ENCODE results near the gene ARHGAP28. TPM values are rescaled to one million over a fixed set of nuclear protein-coding genes. Genes with fewer than 3 reads are reported as not detected.

The ARHGAP28 gene
- polyA plus RNA-seq, 1 donor from 2014 or later: 9.8 TPM

GRCh38 chr18:6881034-6881820 lies 151.7 kb downstream of the ARHGAP28 start:
- no peaks in the 10 kb centered on the region for H3K36me3 ChIP-seq (ENCODE audit: insufficient read depth, low read length)
- H4K20me1 ChIP-seq (ENCODE audit: insufficient read depth): no peaks in the 10 kb centered on the region
- H2AFZ ChIP-seq (ENCODE audit: low read depth, low read length): no peak overlapping the region
- H3K9ac ChIP-seq (ENCODE audit: low read length): no peak overlapping the region
- H3K9me2 ChIP-seq (ENCODE audit: insufficient read depth, low read length): no peaks in the 10 kb centered on the region
- H3K4me2 ChIP-seq (ENCODE audit: low read length): no peak overlapping the region
- no peak overlapping the region for H3K27ac ChIP-seq (ENCODE audit: low read length)
- H3K9me3 ChIP-seq (ENCODE audit: low read length): no peaks in the 10 kb centered on the region
- no peaks in the 10 kb centered on the region for H3F3A ChIP-seq (ENCODE audit: insufficient read depth, low read length, poor library complexity, severe bottlenecking)
- H3K4me3 ChIP-seq (ENCODE audit: low read length): no peak overlapping the region
- H3K27me3 ChIP-seq (ENCODE audit: insufficient read depth, low read depth, low read length): no peaks in the 10 kb centered on the region
- H3K79me2 ChIP-seq (replicated peaks; ENCODE audit: insufficient read depth, low read length): no peaks in the 10 kb centered on the region
- TF ChIP-seq TAF1 (IDR thresholded peaks at IDR 0.05; ENCODE audit: low read depth) (no peak), SMC3 (conservative IDR thresholded peaks at IDR 0.05; ENCODE audit: poor library complexity) (no peak), RAD21 (conservative IDR thresholded peaks at IDR 0.05) (no peak), REST (IDR thresholded peaks at IDR 0.05; ENCODE audit: borderline replicate concordance) (no peak), POLR2AphosphoS5 (IDR thresholded peaks at IDR 0.05) (no peak), CTCF (IDR thresholded peaks at IDR 0.05; ENCODE audit: poor library complexity, severe bottlenecking) (no peak), EZH2 (IDR thresholded peaks at IDR 0.05; ENCODE audit: borderline replicate concordance, insufficient read depth, low read length, poor library complexity, severe bottlenecking) (no peak), EP300 (conservative IDR thresholded peaks at IDR 0.05; ENCODE audit: poor library complexity, severe bottlenecking) (no peak), MXI1 (conservative IDR thresholded peaks at IDR 0.05; ENCODE audit: poor library complexity, severe bottlenecking) (no peak)

GRCh38 chr18:6882401-6882800 lies 152.9 kb downstream of the ARHGAP28 start:
- H3K9me3 ChIP-seq (ENCODE audit: low read length): no peaks in the 10 kb centered on the region
- peak overlapping the region; percentile 0 for H3K4me3 ChIP-seq (ENCODE audit: low read length)
- no peaks in the 10 kb centered on the region for H3K79me2 ChIP-seq (replicated peaks; ENCODE audit: insufficient read depth, low read length)
- H3K4me2 ChIP-seq (ENCODE audit: low read length): no peak overlapping the region
- H4K20me1 ChIP-seq (ENCODE audit: insufficient read depth): no peaks in the 10 kb centered on the region
- no peaks in the 10 kb centered on the region for H3K9me2 ChIP-seq (ENCODE audit: insufficient read depth, low read length)
- no peaks in the 10 kb centered on the region for H3K36me3 ChIP-seq (ENCODE audit: insufficient read depth, low read length)
- no peak overlapping the region for H2AFZ ChIP-seq (ENCODE audit: low read depth, low read length)
- no peak for TF ChIP-seq MXI1 (conservative IDR thresholded peaks at IDR 0.05; ENCODE audit: poor library complexity, severe bottlenecking)
- no peak for TF ChIP-seq CTCF (IDR thresholded peaks at IDR 0.05; ENCODE audit: poor library complexity, severe bottlenecking)
- no peak for TF ChIP-seq REST (IDR thresholded peaks at IDR 0.05; ENCODE audit: borderline replicate concordance)
- no peak for TF ChIP-seq SMC3 (conservative IDR thresholded peaks at IDR 0.05; ENCODE audit: poor library complexity)
- TF ChIP-seq POLR2AphosphoS5 (IDR thresholded peaks at IDR 0.05): no peak
- TF ChIP-seq RAD21 (conservative IDR thresholded peaks at IDR 0.05): no peak
- no peak for TF ChIP-seq EZH2 (IDR thresholded peaks at IDR 0.05; ENCODE audit: borderline replicate concordance, insufficient read depth, low read length, poor library complexity, severe bottlenecking)
- TF ChIP-seq EP300 (conservative IDR thresholded peaks at IDR 0.05; ENCODE audit: poor library complexity, severe bottlenecking): no peak
- no peak for TF ChIP-seq TAF1 (IDR thresholded peaks at IDR 0.05; ENCODE audit: low read depth)
- no peaks in the 10 kb centered on the region for H3K27me3 ChIP-seq (ENCODE audit: insufficient read depth, low read depth, low read length)
- no peak overlapping the region for H3K27ac ChIP-seq (ENCODE audit: low read length)
- H3K9ac ChIP-seq (ENCODE audit: low read length): no peak overlapping the region
- no peaks in the 10 kb centered on the region for H3F3A ChIP-seq (ENCODE audit: insufficient read depth, low read length, poor library complexity, severe bottlenecking)

Data from neural cell (in vitro differentiated cells).